ENCODE measurements around the gene NLGN1. TPM values are rescaled to one million over a fixed set of nuclear protein-coding genes. Genes with fewer than 3 reads are reported as not detected.

Gene NLGN1
- total and polyA plus RNA-seq, 11 donors, result 1.8 to 27.6 (median 15.5) TPM

GRCh38 chr3:173890091-173890490 lies 492.5 kb downstream of the NLGN1 start:
- WGBS, 4 donors, result 84 to 88% (median 86%) methylated on average over 4 of the region's 4 CpGs
- no peaks in the 10 kb centered on the region for H3K36me3 ChIP-seq
- H3K9me3 ChIP-seq, result no peaks in the 10 kb centered on the region
- DNase-seq (no peak), ATAC-seq (no peak)
- intact Hi-C loops (cut with DNase I), result no loop called here
- H3K4me1 ChIP-seq, result no peaks in the 10 kb centered on the region
- TF ChIP-seq POLR2A (IDR thresholded peaks at IDR 0.05) (no peak), CTCF (IDR thresholded peaks at IDR 0.05) (no peak)
- no peak overlapping the region for H3K27ac ChIP-seq
- H3K4me3 ChIP-seq, result no peak overlapping the region
- H3K27me3 ChIP-seq, result peaks cover 0 to 2% (median 0%) of the 10 kb centered on the region in 9 donors

- no peak for ATAC-seq
- no peaks in the 10 kb centered on the region for H3K9me3 ChIP-seq
- H3K36me3 ChIP-seq, result no peaks in the 10 kb centered on the region
- H3K4me1 ChIP-seq, result no peaks in the 10 kb centered on the region
- WGBS, 4 donors, result 91 to 95% (median 94%) methylated on average over 4 of the region's 4 CpGs
- no peak for TF ChIP-seq CTCF (IDR thresholded peaks at IDR 0.05)
- no peak for TF ChIP-seq POLR2A (IDR thresholded peaks at IDR 0.05)
- intact Hi-C loops (cut with DNase I), result no loop called here
- H3K27me3 ChIP-seq, result peaks cover 0 to 2% (median 0%) of the 10 kb centered on the region in 9 donors
- DNase-seq, result no peak
- H3K27ac ChIP-seq, result no peak overlapping the region
- no peak overlapping the region for H3K4me3 ChIP-seq
Observed at GRCh38 chr3:173891272-173892100, 493.9 kb downstream of the NLGN1 start.

GRCh38 chr3:173892547-173892946 lies 495.0 kb downstream of the NLGN1 start:
- no peak overlapping the region for H3K27ac ChIP-seq
- no peaks in the 10 kb centered on the region for H3K36me3 ChIP-seq
- no peaks in the 10 kb centered on the region for H3K4me1 ChIP-seq
- DNase-seq, result no peak
- no peak overlapping the region for H3K4me3 ChIP-seq
- no peaks in the 10 kb centered on the region for H3K9me3 ChIP-seq
- TF ChIP-seq POLR2A (IDR thresholded peaks at IDR 0.05) (no peak), CTCF (IDR thresholded peaks at IDR 0.05) (no peak)
- 44 to 50% (median 48%) methylated on average over 4 of the region's 4 CpGs for WGBS, 4 donors
- H3K27me3 ChIP-seq, result peaks cover 0 to 2% (median 0%) of the 10 kb centered on the region in 9 donors
- no peak for ATAC-seq
- intact Hi-C loops (cut with DNase I), result no loop called here

GRCh38 chr3:173893066-173893465 lies 495.5 kb downstream of the NLGN1 start:
- H3K4me1 ChIP-seq, result no peaks in the 10 kb centered on the region
- H3K27me3 ChIP-seq, result no peaks in the 10 kb centered on the region
- TF ChIP-seq POLR2A (IDR thresholded peaks at IDR 0.05) (no peak), CTCF (IDR thresholded peaks at IDR 0.05) (no peak)
- WGBS, 4 donors, result 82 to 86% (median 85%) methylated on average over 4 of the region's 4 CpGs
- H3K9me3 ChIP-seq, result no peaks in the 10 kb centered on the region
- DNase-seq (no peak), ATAC-seq (no peak)
- H3K4me3 ChIP-seq, result no peak overlapping the region
- no peaks in the 10 kb centered on the region for H3K36me3 ChIP-seq
- intact Hi-C loops (cut with DNase I), result no loop called here
- no peak overlapping the region for H3K27ac ChIP-seq

Data from heart left ventricle (tissue), 16 donors.